Heart left ventricle (tissue), 13 donors: ENCODE results near the gene ISLR.

Experiments
- POLR2A ChIP-seq, 2 donors: fragments of 450-650 bp; IDR thresholded peaks; one replicate each; pipeline ENCODE4 v1.6.1; 2017; ENCODE audit warnings: antibody characterized with exemption in 2 of 2, mild to moderate bottlenecking in 2 of 2, moderate library complexity in 2 of 2
- TF ChIP-seq, protein P1 (sequence below), 12 donors: fragments of 200-600 bp; sonication (generic) in 4 of 12; IDR thresholded peaks; one replicate each; pipeline versions ENCODE4 v1.5.0 to v1.8.0; 2018 to 2022; ENCODE audit warnings: antibody characterized with exemption in 12 of 12, mild to moderate bottlenecking in 5 of 12
- donor health status: ischemic (EF 13 %, LVEDD 7.1; RV severe dilation, severe dysfunction).
- donor health status: DM: no; HTN: yes; CAD: no.
- donor health status: DM: no; HTN: no; CAD: no.
- donor health status: ischemic (EF 25% LVEDD 6.9; RV normal size, moderate dysfunction).
- donor health status: ischemic (EF 25% LVEDD 5.7; RV mildly dilated, moderate dysfunction).
- donor health status: ischemic (EF 35%, LVEDD 5.7; RV mildly dilated, moderate dysfunction).
- donor health status: nonischemic (EF 11% LVEDD 7.7; RV severe dilation, severe dysfunction).
- donor health status: DM: yes; HTN: yes; CAD: no.
- donor health status: PGD.
- donor health status: ischemic (EF 29% LVEDD 5.4; RV normal size, mild dysfunction).
- donor health status: nonischemic (EF 23%, LVEDD 6.1; RV moderate dilation, normal function).

DNA sequence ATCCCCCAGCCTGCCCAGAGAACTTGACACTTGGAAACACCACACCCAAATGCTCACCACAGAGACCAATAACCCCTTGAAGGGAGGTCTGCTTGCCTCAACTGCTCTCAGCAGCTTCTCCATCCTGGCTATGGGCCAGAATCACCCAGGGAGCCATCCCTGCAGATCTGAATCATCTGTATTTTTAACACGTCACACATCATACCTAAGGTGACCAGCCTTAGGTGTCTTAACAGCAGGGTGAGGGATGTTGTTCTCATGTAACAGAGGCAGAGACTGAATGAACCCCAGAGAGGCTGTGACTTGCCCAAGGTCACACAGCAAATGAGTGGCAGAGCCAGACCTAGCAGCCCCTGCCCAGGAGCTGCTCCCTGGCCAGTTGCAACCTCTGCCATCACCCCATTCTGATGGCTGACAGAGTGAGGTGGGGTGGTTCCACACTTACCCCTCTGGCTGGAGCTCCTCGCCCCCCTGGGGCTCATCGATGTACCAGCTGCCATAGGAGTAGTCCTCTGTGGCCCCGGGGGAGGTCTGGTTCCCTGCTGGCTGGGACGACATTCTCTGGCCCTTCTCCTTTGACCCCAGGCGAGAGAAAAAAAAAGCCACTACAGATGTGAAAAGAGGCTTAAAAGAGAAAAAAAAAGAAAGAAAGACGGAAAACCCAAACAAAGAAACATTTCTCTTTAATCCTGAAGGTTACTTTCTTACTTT lies 28.4 kb downstream of the ISLR start:
- TF ChIP-seq, protein P1, sequence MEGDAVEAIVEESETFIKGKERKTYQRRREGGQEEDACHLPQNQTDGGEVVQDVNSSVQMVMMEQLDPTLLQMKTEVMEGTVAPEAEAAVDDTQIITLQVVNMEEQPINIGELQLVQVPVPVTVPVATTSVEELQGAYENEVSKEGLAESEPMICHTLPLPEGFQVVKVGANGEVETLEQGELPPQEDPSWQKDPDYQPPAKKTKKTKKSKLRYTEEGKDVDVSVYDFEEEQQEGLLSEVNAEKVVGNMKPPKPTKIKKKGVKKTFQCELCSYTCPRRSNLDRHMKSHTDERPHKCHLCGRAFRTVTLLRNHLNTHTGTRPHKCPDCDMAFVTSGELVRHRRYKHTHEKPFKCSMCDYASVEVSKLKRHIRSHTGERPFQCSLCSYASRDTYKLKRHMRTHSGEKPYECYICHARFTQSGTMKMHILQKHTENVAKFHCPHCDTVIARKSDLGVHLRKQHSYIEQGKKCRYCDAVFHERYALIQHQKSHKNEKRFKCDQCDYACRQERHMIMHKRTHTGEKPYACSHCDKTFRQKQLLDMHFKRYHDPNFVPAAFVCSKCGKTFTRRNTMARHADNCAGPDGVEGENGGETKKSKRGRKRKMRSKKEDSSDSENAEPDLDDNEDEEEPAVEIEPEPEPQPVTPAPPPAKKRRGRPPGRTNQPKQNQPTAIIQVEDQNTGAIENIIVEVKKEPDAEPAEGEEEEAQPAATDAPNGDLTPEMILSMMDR (IDR thresholded peaks at IDR 0.05): no peak
- no peak for TF ChIP-seq POLR2A (IDR thresholded peaks at IDR 0.05)
